Keratinocyte (primary cell): ENCODE measurements around the gene CCDC85C.

Source experiments
- EZH2 ChIP-seq: IDR thresholded peaks from one replicate; pipeline ENCODE4 v1.6.1; 2012; ENCODE audit warnings: inconsistent platforms, mild to moderate bottlenecking, low read length, moderate library complexity
- TF ChIP-seq, protein P1 (sequence below), 3 experiments: IDR thresholded peaks in 1 of 3; conservative IDR thresholded peaks in 1 of 3; optimal IDR thresholded peaks in 1 of 3; 2 replicates in 2 of 3; 3 replicates in 1 of 3; pipeline versions ENCODE3 to v1.5.1; 2011; ENCODE audit warnings: low read length in 3 of 3, mild to moderate bottlenecking in 3 of 3, moderate library complexity in 2 of 3, control low read depth in 1 of 3, inconsistent platforms in 1 of 3; ENCODE audit not compliant: insufficient read depth in 2 of 3; ENCODE audit errors: extremely low read depth in 1 of 3

DNA sequence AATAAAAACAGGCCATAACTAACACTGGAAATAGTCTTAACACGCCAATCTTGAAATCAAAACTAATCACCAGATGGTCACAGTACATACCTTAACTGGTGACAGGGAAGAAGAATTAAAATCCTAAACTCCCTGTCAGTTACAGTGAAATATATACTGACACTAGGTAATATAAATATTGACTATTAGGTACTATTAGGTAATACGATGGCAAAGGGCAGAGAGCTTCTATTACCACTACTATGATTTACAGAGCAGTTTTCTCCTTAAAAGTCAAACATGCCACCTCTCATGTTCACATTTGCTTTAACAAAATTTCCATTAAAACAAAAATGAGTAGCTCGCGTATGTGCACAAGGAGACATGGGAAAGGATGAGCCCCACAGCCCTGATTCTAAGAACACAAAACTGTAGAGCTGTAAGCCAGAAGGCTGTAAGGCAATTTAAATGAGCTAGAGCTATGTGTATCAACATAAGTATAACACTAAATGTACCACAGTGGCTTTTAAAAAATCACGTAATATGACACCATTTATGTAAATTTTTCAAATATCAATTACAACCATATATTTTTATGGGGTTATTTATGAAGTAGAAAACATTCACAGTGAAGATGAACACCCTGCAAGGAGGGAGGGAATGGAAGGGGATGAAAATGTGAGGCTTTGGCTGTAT is 142.5 kb downstream of the CCDC85C start:
- TF ChIP-seq, protein P1, sequence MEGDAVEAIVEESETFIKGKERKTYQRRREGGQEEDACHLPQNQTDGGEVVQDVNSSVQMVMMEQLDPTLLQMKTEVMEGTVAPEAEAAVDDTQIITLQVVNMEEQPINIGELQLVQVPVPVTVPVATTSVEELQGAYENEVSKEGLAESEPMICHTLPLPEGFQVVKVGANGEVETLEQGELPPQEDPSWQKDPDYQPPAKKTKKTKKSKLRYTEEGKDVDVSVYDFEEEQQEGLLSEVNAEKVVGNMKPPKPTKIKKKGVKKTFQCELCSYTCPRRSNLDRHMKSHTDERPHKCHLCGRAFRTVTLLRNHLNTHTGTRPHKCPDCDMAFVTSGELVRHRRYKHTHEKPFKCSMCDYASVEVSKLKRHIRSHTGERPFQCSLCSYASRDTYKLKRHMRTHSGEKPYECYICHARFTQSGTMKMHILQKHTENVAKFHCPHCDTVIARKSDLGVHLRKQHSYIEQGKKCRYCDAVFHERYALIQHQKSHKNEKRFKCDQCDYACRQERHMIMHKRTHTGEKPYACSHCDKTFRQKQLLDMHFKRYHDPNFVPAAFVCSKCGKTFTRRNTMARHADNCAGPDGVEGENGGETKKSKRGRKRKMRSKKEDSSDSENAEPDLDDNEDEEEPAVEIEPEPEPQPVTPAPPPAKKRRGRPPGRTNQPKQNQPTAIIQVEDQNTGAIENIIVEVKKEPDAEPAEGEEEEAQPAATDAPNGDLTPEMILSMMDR (optimal IDR thresholded peaks at IDR 0.05 in 1 of 3, IDR thresholded peaks at IDR 0.05 in 1 of 3, conservative IDR thresholded peaks at IDR 0.05 in 1 of 3; ENCODE audit: extremely low read depth in 1 of 3, insufficient read depth in 2 of 3, low read length in 3 of 3), result no peak
- TF ChIP-seq EZH2, result no peak
